Glutamatergic neuron (in vitro differentiated cells): ENCODE measurements around the gene XRRA1. TPM values are rescaled to one million over a fixed set of nuclear protein-coding genes. Genes with fewer than 3 reads are reported as not detected.
"Not testable (repeated sequence)": the region's sequence is repeated elsewhere in the genome, so short reads cannot be mapped to it uniquely, and the experiment has no call there.

Experiments used
- DNase-seq: peaks from one replicate; pipeline ENCODE4 v3.0.0; 2022
- H3K27ac Mint-ChIP-seq: one replicate; pipeline ENCODE4 v1.8.0; 2020; ENCODE audit warnings: mild to moderate bottlenecking, mixed read lengths, inconsistent platforms; ENCODE audit not compliant: unreplicated experiment
- H3K27me3 Mint-ChIP-seq: one replicate; pipeline ENCODE4 v1.8.0; 2020; ENCODE audit warnings: mild to moderate bottlenecking, moderate library complexity, mixed read lengths, inconsistent platforms; ENCODE audit not compliant: unreplicated experiment
- H3K36me3 Mint-ChIP-seq: one replicate; pipeline ENCODE4 v1.8.0; 2020; ENCODE audit warnings: mild to moderate bottlenecking, mixed read lengths, inconsistent platforms; ENCODE audit not compliant: unreplicated experiment
- H3K4me1 Mint-ChIP-seq: one replicate; pipeline ENCODE4 v1.8.0; 2020; ENCODE audit warnings: mild to moderate bottlenecking, low read depth, mixed read lengths, inconsistent platforms; ENCODE audit not compliant: unreplicated experiment
- H3K4me3 Mint-ChIP-seq: one replicate; pipeline ENCODE4 v1.8.0; 2020; ENCODE audit warnings: mild to moderate bottlenecking, mixed read lengths, inconsistent platforms; ENCODE audit not compliant: unreplicated experiment
- H3K9me3 Mint-ChIP-seq: one replicate; pipeline ENCODE4 v1.8.0; 2020; ENCODE audit warnings: mild to moderate bottlenecking, moderate library complexity, mixed read lengths, inconsistent platforms; ENCODE audit not compliant: unreplicated experiment
- long read RNA-seq: library from polyadenylated mRNA; unstranded; transcript quantifications from one replicate; pipeline ENCODE4 v2.0.0, GENCODE V29; 2020; ENCODE audit not compliant: unreplicated experiment
- total RNA-seq: library from RNA; stranded (reverse); fragmentation: NEBNext Ultra II Directional; extraction: Animal tissue kit (Norgen Biotek cat#: 25700); gene quantifications from one replicate; pipeline ENCODE4 v1.2.1, GENCODE V29; 2021; ENCODE audit not compliant: unreplicated experiment
- TF ChIP-seq, protein P1 (sequence below): fragments of 200-600 bp; sonication (generic); IDR thresholded peaks from one replicate; pipeline ENCODE4 v1.5.0; 2021; ENCODE audit not compliant: partially characterized antibody, unreplicated experiment

XRRA1 gene, protein sequence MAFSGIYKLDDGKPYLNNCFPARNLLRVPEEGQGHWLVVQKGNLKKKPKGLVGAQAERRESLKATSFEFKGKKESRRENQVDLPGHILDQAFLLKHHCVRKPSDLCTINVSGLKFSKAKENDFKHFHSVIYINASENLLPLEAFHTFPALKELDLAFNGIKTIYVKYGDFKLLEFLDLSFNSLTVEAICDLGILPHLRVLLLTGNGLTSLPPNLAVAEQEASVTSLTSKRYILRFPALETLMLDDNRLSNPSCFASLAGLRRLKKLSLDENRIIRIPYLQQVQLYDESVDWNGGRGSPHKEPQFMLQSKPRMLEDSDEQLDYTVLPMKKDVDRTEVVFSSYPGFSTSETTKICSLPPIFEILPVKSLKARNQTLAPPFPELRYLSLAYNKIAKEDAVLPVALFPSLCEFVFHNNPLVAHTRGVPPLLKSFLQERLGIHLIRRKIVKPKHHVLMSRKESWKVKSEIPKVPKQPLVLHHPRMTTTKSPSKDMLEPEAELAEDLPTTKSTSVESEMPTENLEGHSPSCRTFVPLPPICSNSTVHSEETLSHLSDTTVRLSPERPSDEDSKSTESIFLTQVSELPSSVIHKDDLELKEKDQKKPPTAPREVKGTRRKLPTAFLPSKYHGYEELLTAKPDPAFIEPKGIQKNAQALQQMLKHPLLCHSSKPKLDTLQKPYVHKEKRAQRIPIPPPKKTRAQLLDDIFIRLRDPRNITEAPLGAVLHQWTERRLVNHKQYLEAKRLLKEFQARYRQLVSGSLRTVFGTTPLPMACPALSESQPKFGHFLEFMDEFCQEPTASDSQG
- 8.6 TPM for total RNA-seq
- long read RNA-seq: 0 reads

DNA sequence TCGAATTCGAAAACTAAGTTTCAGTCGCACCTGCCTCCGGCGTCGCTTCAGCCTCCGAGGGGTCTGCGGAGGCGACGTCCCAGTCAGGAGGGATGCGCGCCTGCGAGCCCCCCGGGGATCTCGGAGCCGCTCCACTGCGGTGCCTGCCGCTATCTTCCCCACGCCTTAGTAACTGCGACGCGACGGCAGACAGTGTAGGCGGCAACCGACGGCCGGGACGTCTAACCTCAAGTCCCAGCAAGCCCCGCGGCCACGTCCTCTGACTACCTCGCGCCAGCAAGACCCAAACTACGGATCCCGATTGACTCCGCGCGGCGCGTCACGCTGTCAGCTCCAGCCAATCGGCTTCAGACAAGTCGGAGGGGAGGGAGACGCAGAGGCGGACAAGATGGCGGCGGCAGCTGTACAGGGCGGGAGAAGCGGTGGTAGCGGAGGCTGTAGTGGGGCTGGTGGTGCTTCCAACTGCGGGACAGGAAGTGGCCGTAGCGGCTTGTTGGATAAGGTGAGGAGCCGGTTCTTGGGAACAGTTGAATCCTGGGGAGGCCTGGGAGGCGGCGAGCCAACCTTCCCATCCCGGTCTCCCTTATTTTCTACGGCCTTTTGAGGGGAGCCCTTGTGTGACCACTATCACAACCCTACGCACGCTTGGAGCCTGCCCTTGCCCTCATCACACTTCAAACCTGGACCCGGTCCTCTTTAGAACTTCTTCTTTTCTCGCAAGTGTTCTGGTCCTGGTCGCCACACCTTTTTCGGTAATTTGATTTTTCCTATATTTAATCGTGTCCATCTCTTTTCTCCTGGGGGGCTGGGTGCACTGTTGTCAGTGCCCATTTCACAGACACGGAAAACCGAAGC, at the start of gene XRRA1, which contains the start of gene SPCS2:
Gene XRRA1, minus strand, starts transcription at position 194 of the 855 bp plus-strand sequence. CDS start 8,213 bp downstream, outside the sequence.
Gene SPCS2, plus strand, starts transcription at position 369 of the 855 bp plus-strand sequence. Its CDS starts 20 bp downstream, at position 389.
- H3K4me3 Mint-ChIP-seq: peak within 1 kb of the TSS; percentile 99
- TF ChIP-seq, protein P1, sequence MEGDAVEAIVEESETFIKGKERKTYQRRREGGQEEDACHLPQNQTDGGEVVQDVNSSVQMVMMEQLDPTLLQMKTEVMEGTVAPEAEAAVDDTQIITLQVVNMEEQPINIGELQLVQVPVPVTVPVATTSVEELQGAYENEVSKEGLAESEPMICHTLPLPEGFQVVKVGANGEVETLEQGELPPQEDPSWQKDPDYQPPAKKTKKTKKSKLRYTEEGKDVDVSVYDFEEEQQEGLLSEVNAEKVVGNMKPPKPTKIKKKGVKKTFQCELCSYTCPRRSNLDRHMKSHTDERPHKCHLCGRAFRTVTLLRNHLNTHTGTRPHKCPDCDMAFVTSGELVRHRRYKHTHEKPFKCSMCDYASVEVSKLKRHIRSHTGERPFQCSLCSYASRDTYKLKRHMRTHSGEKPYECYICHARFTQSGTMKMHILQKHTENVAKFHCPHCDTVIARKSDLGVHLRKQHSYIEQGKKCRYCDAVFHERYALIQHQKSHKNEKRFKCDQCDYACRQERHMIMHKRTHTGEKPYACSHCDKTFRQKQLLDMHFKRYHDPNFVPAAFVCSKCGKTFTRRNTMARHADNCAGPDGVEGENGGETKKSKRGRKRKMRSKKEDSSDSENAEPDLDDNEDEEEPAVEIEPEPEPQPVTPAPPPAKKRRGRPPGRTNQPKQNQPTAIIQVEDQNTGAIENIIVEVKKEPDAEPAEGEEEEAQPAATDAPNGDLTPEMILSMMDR: no peak
- peaks cover 4% of the 10 kb centered on the region for H3K9me3 Mint-ChIP-seq
- peaks cover 9% of the 10 kb centered on the region for H3K27me3 Mint-ChIP-seq
- peak; percentile 99 for DNase-seq
- H3K27ac Mint-ChIP-seq: peak within 1 kb of the TSS; percentile 98
- H3K36me3 Mint-ChIP-seq: no peaks in the 10 kb centered on the region
- peaks cover 10% of the 10 kb centered on the region for H3K4me1 Mint-ChIP-seq

- no peak overlapping the region for H3K4me3 Mint-ChIP-seq
- no peak overlapping the region for H3K27ac Mint-ChIP-seq
- peaks cover 3% of the 10 kb centered on the region for H3K4me1 Mint-ChIP-seq
- H3K9me3 Mint-ChIP-seq: no peaks in the 10 kb centered on the region
- H3K36me3 Mint-ChIP-seq: no peaks in the 10 kb centered on the region
- DNase-seq: no peak
- TF ChIP-seq, protein P1: no peak
- H3K27me3 Mint-ChIP-seq: no peaks in the 10 kb centered on the region
Measured at GRCh38 chr11:74992852-74993251, 44.0 kb upstream of the XRRA1 start.

- no peak for DNase-seq
- Mint-ChIP-seq H3K9me3 (no peaks in the 10 kb centered on the region), H3K4me1 (peaks cover 3% of the 10 kb centered on the region), H3K4me3 (no peak overlapping the region), H3K36me3 (no peaks in the 10 kb centered on the region), H3K27ac (no peak overlapping the region), H3K27me3 (no peaks in the 10 kb centered on the region)
- TF ChIP-seq, protein P1: no peak
Measured at GRCh38 chr11:74990941-74991340, 42.0 kb upstream of the XRRA1 start.

DNA sequence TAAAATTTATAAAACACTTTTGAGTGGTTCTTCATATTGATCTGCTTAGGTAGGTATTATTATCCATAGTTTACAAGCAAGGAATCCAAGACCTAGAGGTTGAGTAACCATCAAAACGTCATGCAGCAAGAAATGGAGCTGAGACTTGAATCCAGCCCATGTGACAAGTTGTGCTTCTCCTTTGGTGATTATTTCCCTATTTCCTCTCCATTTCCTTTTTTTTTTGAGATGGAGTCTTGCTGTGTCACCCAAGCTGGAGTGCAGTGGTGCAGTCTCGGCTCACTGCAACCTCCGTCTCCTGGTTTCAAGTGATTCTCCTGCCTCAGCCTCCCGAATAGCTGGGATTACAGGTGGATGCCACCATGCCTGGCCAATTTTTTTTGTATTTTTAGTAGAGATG, 41.3 kb upstream of the XRRA1 start:
- DNase-seq: not testable (repeated sequence)

GRCh38 chr11:74989260-74989638, 40.4 kb upstream of the XRRA1 start:
- TF ChIP-seq, protein P1: no peak
- no peak overlapping the region for H3K27ac Mint-ChIP-seq
- DNase-seq: no peak
- H3K4me3 Mint-ChIP-seq: peak overlapping the region; percentile 96
- peaks cover 3% of the 10 kb centered on the region for H3K4me1 Mint-ChIP-seq
- H3K9me3 Mint-ChIP-seq: peaks cover 2% of the 10 kb centered on the region
- no peaks in the 10 kb centered on the region for H3K36me3 Mint-ChIP-seq
- no peaks in the 10 kb centered on the region for H3K27me3 Mint-ChIP-seq

More for the DNA sequence above, 41.3 kb upstream of the XRRA1 start:
- H3K9me3 Mint-ChIP-seq, H3K27me3 Mint-ChIP-seq, H3K27ac Mint-ChIP-seq, H3K4me3 Mint-ChIP-seq, H3K4me1 Mint-ChIP-seq, H3K36me3 Mint-ChIP-seq: not testable (repeated sequence)
